H1 (cell line): ENCODE measurements around the gene NOC4L. TPM values are rescaled to one million over a fixed set of nuclear protein-coding genes. Genes with fewer than 3 reads are reported as not detected.

ENCODE experiments used
- CTCF ChIA-PET: fragments of 300-600 bp; sonication (Branson Sonifier 250); formaldehyde crosslinking; loops from one replicate; lab custom pipeline; 2021; ENCODE audit not compliant: partially characterized antibody; lab: Charles Lee
- POLR2A ChIA-PET: fragments of 300-600 bp; sonication (Branson Sonifier 250); formaldehyde crosslinking; loops from one replicate; lab custom pipeline; 2021; ENCODE audit warnings: inconsistent platforms; ENCODE audit not compliant: partially characterized antibody; lab: Charles Lee
- DNase-seq, 2 experiments: peaks; one replicate each; pipeline versions ENCODE4 v3.0.0 to v3.0.0-alpha.2; 2010 to 2022; ENCODE audit warnings: low spot score in 2 of 2, low read depth in 1 of 2, mixed read lengths in 1 of 2
- FAIRE-seq: peaks from 2 replicates; lab custom pipeline; 2011; peaks lifted over from hg19 to GRCh38; lab: Jason Lieb, UNC
- H2AFZ ChIP-seq: 2 replicates; pipeline ENCODE4 v1.8.1; 2012; ENCODE audit warnings: low read length, inconsistent platforms
- H2AK5ac ChIP-seq: 2 replicates; pipeline ENCODE4 v1.6.1; 2013; ENCODE audit warnings: low read depth, low read length
- H2BK120ac ChIP-seq: replicated peaks from 2 replicates; pipeline ENCODE3; 2013; ENCODE audit warnings: low read depth, low read length, inconsistent platforms
- H2BK12ac ChIP-seq: 2 replicates; pipeline ENCODE4 v1.6.1; 2013; ENCODE audit warnings: low read depth, low read length
- H2BK15ac ChIP-seq: 2 replicates; pipeline ENCODE4 v1.6.1; 2013; ENCODE audit warnings: low read length
- H2BK20ac ChIP-seq: 2 replicates; pipeline ENCODE4 v1.6.1; 2013; ENCODE audit warnings: low read length
- H2BK5ac ChIP-seq: 2 replicates; pipeline ENCODE4 v1.6.1; 2013; ENCODE audit warnings: low read depth, low read length
- H3K14ac ChIP-seq: 2 replicates; pipeline ENCODE4 v1.6.1; 2013; ENCODE audit warnings: inconsistent platforms; ENCODE audit not compliant: insufficient read length
- H3K18ac ChIP-seq: 2 replicates; pipeline ENCODE4 v1.6.1; 2013; ENCODE audit warnings: low read length; ENCODE audit errors: extremely low read depth
- H3K23ac ChIP-seq: 2 replicates; pipeline ENCODE4 v1.6.1; 2013; ENCODE audit warnings: inconsistent platforms; ENCODE audit not compliant: insufficient read length
- H3K23me2 ChIP-seq: 2 replicates; pipeline ENCODE4 v1.6.1; 2013; ENCODE audit warnings: low read depth, low read length
- H3K27ac ChIP-seq: 2 replicates; pipeline ENCODE4 v1.6.1; 2011; ENCODE audit warnings: low read depth, low read length, inconsistent platforms
- H3K27me3 ChIP-seq, 4 experiments: replicated peaks in 1 of 4; 1 replicate in 1 of 4; 2 replicates in 3 of 4; pipeline versions ENCODE4 v1.6.1 to v1.8.1; 2011 to 2013; ENCODE audit warnings: low read length in 3 of 4, mild to moderate bottlenecking in 3 of 4, inconsistent platforms in 2 of 4, mixed read lengths in 2 of 4, moderate library complexity in 1 of 4; ENCODE audit not compliant: control insufficient read depth in 3 of 4, insufficient read depth in 3 of 4; ENCODE audit errors: extremely low read depth in 1 of 4
- H3K36me3 ChIP-seq, 4 experiments: 2 replicates each; pipeline versions ENCODE4 v1.6.1 to v1.8.1; 2011 to 2013; ENCODE audit warnings: mild to moderate bottlenecking in 4 of 4, low read length in 3 of 4, moderate library complexity in 2 of 4, control low read depth in 1 of 4, inconsistent platforms in 1 of 4; ENCODE audit not compliant: insufficient read depth in 4 of 4, control insufficient read depth in 2 of 4
- H3K4ac ChIP-seq: replicated peaks from 2 replicates; pipeline ENCODE3; 2013; ENCODE audit warnings: low read length, low read depth, mixed read lengths, inconsistent platforms; ENCODE audit not compliant: insufficient read length
- H3K4me1 ChIP-seq, 4 experiments: replicated peaks in 1 of 4; 1 replicate in 1 of 4; 2 replicates in 3 of 4; pipeline versions ENCODE4 v1.6.1 to v1.8.1; 2011 to 2013; ENCODE audit warnings: low read length in 3 of 4, inconsistent platforms in 2 of 4, mixed read lengths in 1 of 4; ENCODE audit not compliant: insufficient read depth in 4 of 4, control insufficient read depth in 3 of 4
- H3K4me2 ChIP-seq, 2 experiments: 2 replicates each; pipeline versions ENCODE4 v1.6.1 to v1.8.1; 2011 to 2013; ENCODE audit warnings: low read depth in 2 of 2, low read length in 2 of 2, control low read depth in 1 of 2, inconsistent platforms in 1 of 2, mild to moderate bottlenecking in 1 of 2; ENCODE audit not compliant: insufficient read depth in 1 of 2
- H3K4me3 ChIP-seq, 4 experiments: fragments of 200-600, 300-600 bp in 1 of 4; sonication (generic), shearing (Covaris generic), sonication (Bioruptor Twin) in 1 of 4; 2 replicates each; pipeline versions ENCODE4 v1.5.1 to v1.8.1; 2011 to 2016; ENCODE audit warnings: low read length in 4 of 4, low read depth in 3 of 4, control low read depth in 2 of 4, inconsistent platforms in 2 of 4, mild to moderate bottlenecking in 2 of 4, mixed read lengths in 1 of 4, moderate library complexity in 1 of 4; ENCODE audit not compliant: insufficient read depth in 2 of 4; ENCODE audit errors: extremely low read depth in 1 of 4
- H3K56ac ChIP-seq: replicated peaks from 2 replicates; pipeline ENCODE3; 2013; ENCODE audit warnings: low read depth, mild to moderate bottlenecking, mixed read lengths, low read length, inconsistent platforms; ENCODE audit not compliant: insufficient read length
- H3K79me1 ChIP-seq: 2 replicates; pipeline ENCODE4 v1.6.1; 2013; ENCODE audit warnings: low read depth, low read length, control low read depth
- H3K79me2 ChIP-seq, 2 experiments: 2 replicates each; pipeline versions ENCODE4 v1.6.1 to v1.8.1; 2012 to 2013; ENCODE audit warnings: low read length in 2 of 2, mild to moderate bottlenecking in 2 of 2, inconsistent platforms in 1 of 2; ENCODE audit not compliant: insufficient read depth in 2 of 2, control insufficient read depth in 1 of 2
- H3K9ac ChIP-seq, 4 experiments: replicated peaks in 1 of 4; 1 replicate in 1 of 4; 2 replicates in 3 of 4; pipeline versions ENCODE4 v1.6.1 to v1.8.1; 2011 to 2013; ENCODE audit warnings: low read depth in 3 of 4, low read length in 3 of 4, control low read depth in 2 of 4, mild to moderate bottlenecking in 2 of 4, moderate library complexity in 2 of 4, inconsistent platforms in 1 of 4; ENCODE audit errors: extremely low read depth in 1 of 4
- H3K9me3 ChIP-seq, 2 experiments: 2 replicates each; pipeline versions ENCODE4 v1.6.1 to v1.8.1; 2012 to 2013; ENCODE audit warnings: mild to moderate bottlenecking in 2 of 2, moderate library complexity in 2 of 2, control low read depth in 1 of 2, inconsistent platforms in 1 of 2, low read depth in 1 of 2, low read length in 1 of 2, mixed read lengths in 1 of 2; ENCODE audit not compliant: insufficient read depth in 2 of 2
- H4K20me1 ChIP-seq, 2 experiments: replicated peaks in 1 of 2; 2 replicates each; pipeline versions ENCODE3 to v1.8.1; 2011 to 2013; ENCODE audit warnings: inconsistent platforms in 2 of 2, low read length in 2 of 2, mild to moderate bottlenecking in 1 of 2; ENCODE audit not compliant: insufficient read depth in 2 of 2, control insufficient read depth in 1 of 2
- H4K5ac ChIP-seq: 2 replicates; pipeline ENCODE4 v1.6.1; 2013; ENCODE audit warnings: low read length, low read depth, mixed read lengths, inconsistent platforms; ENCODE audit not compliant: insufficient read length
- H4K8ac ChIP-seq: 2 replicates; pipeline ENCODE4 v1.8.0; 2013; ENCODE audit warnings: mild to moderate bottlenecking, moderate library complexity, low read length, inconsistent platforms; ENCODE audit not compliant: insufficient read depth; ENCODE audit errors: extremely low read depth
- H4K91ac ChIP-seq: replicated peaks from 2 replicates; pipeline ENCODE3; 2013; ENCODE audit warnings: low read length, mixed read lengths, inconsistent platforms; ENCODE audit not compliant: insufficient read length
- EGR1 ChIP-seq: IDR thresholded peaks from 2 replicates; pipeline ENCODE4 v1.6.1; 2011; ENCODE audit warnings: low read depth, low read length, borderline replicate concordance
- FOSL1 ChIP-seq: IDR thresholded peaks from 2 replicates; pipeline ENCODE4 v1.6.1; 2011; ENCODE audit warnings: mild to moderate bottlenecking, low read depth, low read length, moderate library complexity; ENCODE audit not compliant: insufficient read depth
- NRF1 ChIP-seq: IDR thresholded peaks from 2 replicates; pipeline ENCODE4 v1.6.1; 2011; ENCODE audit warnings: mild to moderate bottlenecking, low read depth, low read length, improper control_type of control experiment
- WGBS, 2 experiments: shearing (Covaris generic) in 1 of 2; methylation state at CpG; one replicate each; pipeline versions ENCODE4 v1.1.6 to v1.1.7; 2013 to 2015; ENCODE audit warnings: low lambda C conversion rate in 2 of 2, mixed read lengths in 2 of 2, inconsistent platforms in 1 of 2, low coverage in 1 of 2, missing lambda C conversion rate in 1 of 2; ENCODE audit not compliant: insufficient replicate concordance in 2 of 2, insufficient coverage in 1 of 2, insufficient read length in 1 of 2; ENCODE audit errors: extremely low coverage in 1 of 2, missing lambda C conversion rate in 1 of 2; 5-methylcytosine and 5-hydroxymethylcytosine counted together
- polyA plus RNA-seq, 7 experiments: library from polyadenylated mRNA; depleted of rRNA in 3 of 7; stranded (reverse) in 5 of 7; unstranded in 2 of 7; fragments of >200 nt in 5 of 7; fragments of 200-250 nt in 2 of 7; gene quantifications; 1 replicate in 5 of 7; 2 replicates in 1 of 7; 4 replicates in 1 of 7; pipeline versions ENCODE4 v1.2.1 to v1.2.3, GENCODE V29; 2011 to 2013; ENCODE audit warnings: missing spikeins in 2 of 7, mixed read lengths in 2 of 7
- total RNA-seq: library from RNA; stranded (reverse); fragmentation: NEBNext Ultra II Directional; extraction: Animal tissue kit (Norgen Biotek cat#: 25700); gene quantifications from 2 replicates; pipeline ENCODE4 v1.2.1, GENCODE V29; 2021
- TF ChIP-seq, protein P1 (sequence below): IDR thresholded peaks from 2 replicates; pipeline ENCODE4 v1.6.1; 2012; ENCODE audit warnings: low read length, inconsistent platforms

Gene NOC4L
- total and polyA plus RNA-seq, 2 of the 8 experiments (the other 6 are each of a cell fraction or from before 2014, with no cell fraction given) = 26.8 to 40.3 TPM

DNA sequence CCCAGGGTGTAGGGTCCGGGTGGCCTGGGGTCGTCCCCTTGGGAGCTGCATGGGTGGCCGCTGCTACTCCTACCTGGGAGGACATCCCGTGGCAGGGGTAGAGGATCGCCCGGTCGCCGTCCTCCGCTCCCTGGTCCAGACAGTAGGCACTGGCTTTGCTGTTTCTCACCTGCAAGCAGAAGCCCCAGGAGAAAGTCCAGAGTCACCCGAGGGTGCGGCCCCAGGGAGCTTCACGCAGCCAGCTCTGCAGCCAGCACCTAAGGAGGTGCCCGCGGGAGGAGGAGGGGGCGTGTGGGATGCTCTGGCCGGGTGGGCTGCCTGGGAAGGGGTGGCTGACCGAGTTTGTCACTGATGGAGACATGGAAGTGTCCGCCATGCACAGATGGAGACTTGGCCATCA is 54.8 kb downstream of the NOC4L start:
- Histone ChIP-seq H3K4me3 (no peak overlapping the region), H2BK12ac (no peak overlapping the region), H2BK15ac (no peak overlapping the region), H3K79me1 (no peaks in the 10 kb centered on the region), H3K4ac (no peak overlapping the region), H3K4me1 (no peaks in the 10 kb centered on the region; a peak in 1 of 7 replicates), H3K4me2 (no peak overlapping the region), H4K8ac (no peak overlapping the region; the same call in 1 of the 2 replicates), H4K20me1 (no peaks in the 10 kb centered on the region), H3K36me3 (no peaks in the 10 kb centered on the region), H3K18ac (no peak overlapping the region), H3K9me3 (peaks cover 0 to under 1% of the 10 kb centered on the region in 2 experiments; a peak in 1 of 4 replicates), H3K79me2 (no peaks in the 10 kb centered on the region), H2BK120ac (no peak overlapping the region), H3K23ac (no peak overlapping the region), H4K91ac (no peak overlapping the region), H4K5ac (no peak overlapping the region), H2AFZ (no peak overlapping the region), H3K14ac (no peak overlapping the region), H2BK5ac (no peak overlapping the region), H3K27ac (no peak overlapping the region), H2AK5ac (no peak overlapping the region), H3K56ac (no peak overlapping the region), H3K27me3 (peaks cover 0 to 12% (median 3%) of the 10 kb centered on the region in 4 experiments; a peak in 5 of 7 replicates), H2BK20ac (no peak overlapping the region), H3K9ac (no peak overlapping the region), H3K23me2 (no peaks in the 10 kb centered on the region)
- WGBS, 2 experiments = 74% methylated on average over 15 of the region's 18 CpGs; no CpG with 5 or more reads in 1 of the 2 experiments
- TF ChIP-seq EGR1 = no peak
- TF ChIP-seq NRF1 = no peak
- TF ChIP-seq, protein P1, sequence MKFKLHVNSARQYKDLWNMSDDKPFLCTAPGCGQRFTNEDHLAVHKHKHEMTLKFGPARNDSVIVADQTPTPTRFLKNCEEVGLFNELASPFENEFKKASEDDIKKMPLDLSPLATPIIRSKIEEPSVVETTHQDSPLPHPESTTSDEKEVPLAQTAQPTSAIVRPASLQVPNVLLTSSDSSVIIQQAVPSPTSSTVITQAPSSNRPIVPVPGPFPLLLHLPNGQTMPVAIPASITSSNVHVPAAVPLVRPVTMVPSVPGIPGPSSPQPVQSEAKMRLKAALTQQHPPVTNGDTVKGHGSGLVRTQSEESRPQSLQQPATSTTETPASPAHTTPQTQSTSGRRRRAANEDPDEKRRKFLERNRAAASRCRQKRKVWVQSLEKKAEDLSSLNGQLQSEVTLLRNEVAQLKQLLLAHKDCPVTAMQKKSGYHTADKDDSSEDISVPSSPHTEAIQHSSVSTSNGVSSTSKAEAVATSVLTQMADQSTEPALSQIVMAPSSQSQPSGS = no peak
- TF ChIP-seq FOSL1 = no peak
- CTCF ChIA-PET = interaction anchor here (0.9 kb wide), 1 partner anchor 142 kb away, joined by 3 read pairs; no protein-coding TSS in a partner anchor
- FAIRE-seq = no peak
- POLR2A ChIA-PET = no interaction called here
- no peak for DNase-seq
